HepG2 (cell line): ENCODE measurements around the gene LCN12. TPM values are rescaled to one million over a fixed set of nuclear protein-coding genes. Genes with fewer than 3 reads are reported as not detected.

Experiments
- ATAC-seq: fragments of 200-7000 bp; cut with Tn5 transposase; 3 replicates; pipeline ENCODE4 v1.9.1; 2020; ENCODE audit warnings: mild to moderate bottlenecking, moderate library complexity
- BruUV-seq: library from RNA; stranded (reverse); fragments of 400-500 nt; replicated peaks from 2 replicates; lab custom pipeline; 2021; lab: Mats Ljungman, UMichigan
- CTCF ChIA-PET: fragments of 300-600 bp; formaldehyde crosslinking; extraction: SDS; loops from one replicate; lab custom pipeline; 2021; ENCODE audit warnings: low total read pairs, inconsistent platforms, low intra/inter-chr PET ratio; lab: Yijun Ruan, JAX
- POLR2A ChIA-PET: fragments of 350-600 bp; sonication (Branson Sonifier 250); formaldehyde crosslinking; loops from one replicate; lab custom pipeline; 2020; ENCODE audit warnings: antibody characterized with exemption, inconsistent platforms; lab: Yijun Ruan, JAX
- DNase-seq: peaks from one replicate; pipeline ENCODE4 v3.0.0-alpha.2; 2015; ENCODE audit warnings: low spot score
- FAIRE-seq: peaks from 3 replicates; lab custom pipeline; 2011; peaks lifted over from hg19 to GRCh38; lab: Jason Lieb, UNC
- H2AFZ ChIP-seq: one replicate; pipeline ENCODE4 v1.6.1; 2011; ENCODE audit warnings: low read length, inconsistent platforms
- H3K27ac ChIP-seq: fragments of 300-600 bp; 3 replicates; pipeline ENCODE4 v1.8.0; 2011; ENCODE audit warnings: mixed run types, mild to moderate bottlenecking, mixed read lengths, low read length, inconsistent platforms; ENCODE audit not compliant: insufficient read depth; ENCODE audit errors: extremely low read length
- H3K27me3 ChIP-seq, 2 experiments: fragments of 200-600 bp in 1 of 2; 2 replicates in 1 of 2; 3 replicates in 1 of 2; pipeline versions ENCODE4 v1.6.0 to v1.8.0; 2011; ENCODE audit warnings: low read length in 2 of 2, mild to moderate bottlenecking in 2 of 2, moderate library complexity in 2 of 2, inconsistent platforms in 1 of 2; ENCODE audit not compliant: insufficient read depth in 2 of 2, control insufficient read depth in 1 of 2
- H3K36me3 ChIP-seq, 2 experiments: fragments of 200-600 bp in 1 of 2; replicated peaks in 1 of 2; 2 replicates in 1 of 2; 3 replicates in 1 of 2; pipeline versions ENCODE4 v1.5.1 to v1.8.0; 2011; ENCODE audit warnings: low read length in 2 of 2, inconsistent platforms in 1 of 2; ENCODE audit not compliant: insufficient read depth in 2 of 2, control insufficient read depth in 1 of 2
- H3K4me1 ChIP-seq: 2 replicates; pipeline ENCODE4 v1.5.1; 2012; ENCODE audit warnings: low read length, inconsistent platforms; ENCODE audit not compliant: insufficient read depth
- H3K4me2 ChIP-seq: 2 replicates; pipeline ENCODE4 v1.6.0; 2011; ENCODE audit warnings: low read depth, low read length, inconsistent platforms
- H3K4me3 ChIP-seq, 3 experiments: fragments of 200-600 bp in 1 of 3; sonication (generic), shearing (Covaris generic) in 1 of 3; replicated peaks in 1 of 3; 2 replicates each; pipeline ENCODE4 v1.5.1; 2011 to 2016; ENCODE audit warnings: low read length in 3 of 3, inconsistent platforms in 2 of 3, low read depth in 2 of 3, mild to moderate bottlenecking in 2 of 3, control low read depth in 1 of 3, mixed read lengths in 1 of 3; ENCODE audit not compliant: insufficient read depth in 1 of 3
- H3K79me2 ChIP-seq: one replicate; pipeline ENCODE4 v1.6.1; 2011; ENCODE audit warnings: low read length, inconsistent platforms; ENCODE audit not compliant: insufficient read depth
- H3K9ac ChIP-seq: 2 replicates; pipeline ENCODE4 v1.6.0; 2011; ENCODE audit warnings: mild to moderate bottlenecking, low read depth, low read length, inconsistent platforms; ENCODE audit not compliant: insufficient read depth
- H3K9me3 ChIP-seq: 2 replicates; pipeline ENCODE4 v1.5.1; 2012; ENCODE audit warnings: mild to moderate bottlenecking, low read length
- H4K20me1 ChIP-seq: 2 replicates; pipeline ENCODE4 v1.6.0; 2011; ENCODE audit warnings: inconsistent platforms, mild to moderate bottlenecking, low read length, moderate library complexity; ENCODE audit not compliant: insufficient read depth
- FOSL2 ChIP-seq: sonication (generic); formaldehyde crosslinking; IDR thresholded peaks from 2 replicates; pipeline ENCODE4 v1.4.0; 2020; ENCODE audit warnings: missing genetic modification reagents
- FOXC1 ChIP-seq: sonication (generic); formaldehyde crosslinking; IDR thresholded peaks from 2 replicates; pipeline ENCODE4 v1.8.0; 2022; ENCODE audit warnings: mild to moderate bottlenecking, missing genetic modification reagents, borderline replicate concordance
- GABPA ChIP-seq, 2 experiments: IDR thresholded peaks; 2 replicates each; pipeline ENCODE4 v1.6.1; 2011 to 2016; ENCODE audit warnings: low read depth in 2 of 2, low read length in 1 of 2, missing biosample characterization in 1 of 2, missing genetic modification characterization in 1 of 2
- HBP1 ChIP-seq: IDR thresholded peaks from 2 replicates; pipeline ENCODE4 v1.6.1; 2016; ENCODE audit warnings: low read depth, control low read depth
- HNF4A ChIP-seq: sonication (generic); formaldehyde crosslinking; IDR thresholded peaks from 2 replicates; pipeline ENCODE4 v1.4.0; 2020; ENCODE audit warnings: missing genetic modification reagents
- PHB2 ChIP-seq: fragments of 450-650 bp; IDR thresholded peaks from 2 replicates; pipeline ENCODE4 v1.6.1; 2018; ENCODE audit not compliant: partially characterized antibody
- TBX3 ChIP-seq: fragments of 450-650 bp; IDR thresholded peaks from 2 replicates; pipeline ENCODE4 v1.6.1; 2017; ENCODE audit warnings: antibody characterized with exemption, mild to moderate bottlenecking, inconsistent platforms, borderline replicate concordance
- YEATS2 ChIP-seq: sonication (generic); formaldehyde crosslinking; IDR thresholded peaks from 2 replicates; pipeline ENCODE4 v1.4.0; 2020; ENCODE audit warnings: missing genetic modification reagents, borderline replicate concordance
- ZNF225 ChIP-seq: sonication (generic); formaldehyde crosslinking; IDR thresholded peaks from 2 replicates; pipeline ENCODE4 v1.4.0; 2020; ENCODE audit warnings: mild to moderate bottlenecking, missing genetic modification reagents
- ZNF574 ChIP-seq: sonication (generic); formaldehyde crosslinking; IDR thresholded peaks from 2 replicates; pipeline ENCODE4 v1.4.0; 2020; ENCODE audit warnings: missing genetic modification reagents
- ZNF577 ChIP-seq: sonication (generic); formaldehyde crosslinking; IDR thresholded peaks from 2 replicates; pipeline ENCODE4 v1.4.0; 2020; ENCODE audit warnings: mild to moderate bottlenecking, low read depth, missing genetic modification reagents, borderline replicate concordance
- ZNF619 ChIP-seq: sonication (generic); formaldehyde crosslinking; IDR thresholded peaks from 2 replicates; pipeline ENCODE4 v1.4.0; 2020; ENCODE audit warnings: mild to moderate bottlenecking, missing genetic modification reagents
- ZNF780A ChIP-seq: sonication (generic); formaldehyde crosslinking; IDR thresholded peaks from 2 replicates; pipeline ENCODE4 v1.8.0; 2022; ENCODE audit warnings: mild to moderate bottlenecking, missing genetic modification reagents, moderate library complexity
- ZZZ3 ChIP-seq: sonication (generic); formaldehyde crosslinking; IDR thresholded peaks from 2 replicates; pipeline ENCODE4 v1.4.0; 2020; ENCODE audit warnings: missing genetic modification reagents, mild to moderate bottlenecking, borderline replicate concordance
- WGBS: methylation state at CpG from one replicate; pipeline ENCODE4 v1.1.6; 2017; ENCODE audit warnings: low lambda C conversion rate; 5-methylcytosine and 5-hydroxymethylcytosine counted together
- in situ Hi-C: cut with HindIII; loops from 2 replicates; pipeline ENCODE4 v1.10.0; 2017; ENCODE audit warnings: low pct_unique_long_range_greater_than_20kb; ENCODE audit not compliant: extremely low pct_ligation_motif_present
- intact Hi-C: fragments of 100-400 bp; cut with micrococcal nuclease; formaldehyde crosslinking; loops from one replicate; pipeline ENCODE4 v1.10.0; 2022; ENCODE audit not compliant: unreplicated experiment
- polyA plus RNA-seq, 8 experiments: library from polyadenylated mRNA; depleted of rRNA in 3 of 8; stranded (reverse) in 7 of 8; unstranded in 1 of 8; fragments of >200 nt; fragmentation: Illumina TruSeq in 4 of 8; extraction: Trizol in 4 of 8; gene quantifications; 2 replicates each; pipeline versions ENCODE4 v1.2.1 to v1.2.3, GENCODE V29; 2011 to 2016; ENCODE audit warnings: low read depth in 4 of 8, missing spikeins in 1 of 8, mixed read lengths in 1 of 8; ENCODE audit not compliant: insufficient read depth in 1 of 8
- total RNA-seq, 5 experiments: library from RNA; depleted of rRNA; stranded (reverse); fragments of >200 nt; fragmentation: Illumina TruSeq; extraction: Trizol; gene quantifications; 2 replicates each; pipeline ENCODE4 v1.2.3, GENCODE V29; 2016; ENCODE audit warnings: low read depth in 1 of 5
- TF ChIP-seq, protein P1 (sequence below): sonication (generic); formaldehyde crosslinking; IDR thresholded peaks from 2 replicates; pipeline ENCODE4 v1.4.0; 2020; ENCODE audit warnings: missing genetic modification reagents
- TF ChIP-seq, protein P2 (sequence below): sonication (generic); formaldehyde crosslinking; conservative IDR thresholded peaks from 2 replicates; pipeline ENCODE4 v1.8.0; 2022; ENCODE audit warnings: mild to moderate bottlenecking, moderate library complexity, missing genetic modification reagents

Gene LCN12
- total and polyA plus RNA-seq, 2 of the 13 experiments (the other 11 are each of a cell fraction or from before 2014, with no cell fraction given) = 3.4 to 6.9 TPM

DNA sequence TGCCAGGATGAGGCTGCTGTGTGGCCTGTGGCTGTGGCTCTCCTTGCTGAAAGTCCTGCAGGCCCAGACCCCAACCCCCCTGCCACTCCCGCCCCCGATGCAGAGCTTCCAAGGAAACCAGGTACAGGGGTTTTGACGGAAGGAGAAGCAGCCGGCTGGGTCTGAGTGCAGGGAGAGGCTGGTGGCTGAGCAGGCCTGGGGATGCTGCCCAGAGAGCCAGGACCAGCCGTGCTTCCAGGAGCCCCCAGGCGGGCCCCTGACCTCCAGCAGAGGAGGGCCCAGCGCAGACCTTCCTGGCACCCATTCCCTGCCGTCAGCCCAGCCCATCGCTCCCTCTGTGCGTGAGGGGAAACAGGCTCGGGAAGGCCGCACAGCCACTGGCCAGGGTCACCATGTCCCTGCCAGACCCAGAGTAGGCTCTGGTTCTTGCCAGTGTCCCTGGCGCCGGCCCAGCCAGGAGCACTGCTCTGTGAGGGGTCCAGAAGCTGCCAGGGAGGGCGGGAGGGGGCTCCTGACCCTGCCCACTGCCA lies 313 bp downstream of the LCN12 start:
- H3K9me3 ChIP-seq = no peaks in the 10 kb centered on the region
- no peaks in the 10 kb centered on the region for H3K27me3 ChIP-seq
- DNase-seq (no peak), FAIRE-seq (no peak), ATAC-seq (no peak)
- WGBS = 92% methylated on average over 2 of the region's 15 CpGs
- no peaks in the 10 kb centered on the region for H4K20me1 ChIP-seq
- H3K9ac ChIP-seq = no peak overlapping the region
- H3K4me1 ChIP-seq = peaks cover 32% of the 10 kb centered on the region
- no peak overlapping the region for H2AFZ ChIP-seq
- in situ Hi-C loops = no loop called here
- POLR2A ChIA-PET = no interaction called here
- TF ChIP-seq ZNF225 (CRISPR knock-in tag) = no peak
- no peak for TF ChIP-seq ZNF780A (CRISPR knock-in tag)
- no peak for TF ChIP-seq FOXC1
- TF ChIP-seq ZNF577 = no peak
- no peak for TF ChIP-seq HNF4A (CRISPR knock-in tag)
- TF ChIP-seq ZZZ3 = no peak
- no peak for TF ChIP-seq ZNF619 (CRISPR knock-in tag)
- TF ChIP-seq PHB2 = no peak
- TF ChIP-seq GABPA (IDR thresholded peaks at IDR 0.05; ENCODE audit: low read depth, low read length) = no peak
- TF ChIP-seq GABPA (CRISPR knock-in tag; IDR thresholded peaks at IDR 0.05; ENCODE audit: low read depth) = no peak
- TF ChIP-seq, protein P1, sequence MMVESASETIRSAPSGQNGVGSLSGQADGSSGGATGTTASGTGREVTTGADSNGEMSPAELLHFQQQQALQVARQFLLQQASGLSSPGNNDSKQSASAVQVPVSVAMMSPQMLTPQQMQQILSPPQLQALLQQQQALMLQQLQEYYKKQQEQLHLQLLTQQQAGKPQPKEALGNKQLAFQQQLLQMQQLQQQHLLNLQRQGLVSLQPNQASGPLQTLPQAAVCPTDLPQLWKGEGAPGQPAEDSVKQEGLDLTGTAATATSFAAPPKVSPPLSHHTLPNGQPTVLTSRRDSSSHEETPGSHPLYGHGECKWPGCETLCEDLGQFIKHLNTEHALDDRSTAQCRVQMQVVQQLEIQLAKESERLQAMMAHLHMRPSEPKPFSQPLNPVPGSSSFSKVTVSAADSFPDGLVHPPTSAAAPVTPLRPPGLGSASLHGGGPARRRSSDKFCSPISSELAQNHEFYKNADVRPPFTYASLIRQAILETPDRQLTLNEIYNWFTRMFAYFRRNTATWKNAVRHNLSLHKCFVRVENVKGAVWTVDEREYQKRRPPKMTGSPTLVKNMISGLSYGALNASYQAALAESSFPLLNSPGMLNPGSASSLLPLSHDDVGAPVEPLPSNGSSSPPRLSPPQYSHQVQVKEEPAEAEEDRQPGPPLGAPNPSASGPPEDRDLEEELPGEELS (CRISPR knock-in tag) = no peak
- TF ChIP-seq FOSL2 (CRISPR knock-in tag) = no peak
- no peak for TF ChIP-seq YEATS2 (CRISPR knock-in tag)
- no peak for TF ChIP-seq ZNF574 (CRISPR knock-in tag)
- no peak for TF ChIP-seq TBX3
- TF ChIP-seq, protein P2, sequence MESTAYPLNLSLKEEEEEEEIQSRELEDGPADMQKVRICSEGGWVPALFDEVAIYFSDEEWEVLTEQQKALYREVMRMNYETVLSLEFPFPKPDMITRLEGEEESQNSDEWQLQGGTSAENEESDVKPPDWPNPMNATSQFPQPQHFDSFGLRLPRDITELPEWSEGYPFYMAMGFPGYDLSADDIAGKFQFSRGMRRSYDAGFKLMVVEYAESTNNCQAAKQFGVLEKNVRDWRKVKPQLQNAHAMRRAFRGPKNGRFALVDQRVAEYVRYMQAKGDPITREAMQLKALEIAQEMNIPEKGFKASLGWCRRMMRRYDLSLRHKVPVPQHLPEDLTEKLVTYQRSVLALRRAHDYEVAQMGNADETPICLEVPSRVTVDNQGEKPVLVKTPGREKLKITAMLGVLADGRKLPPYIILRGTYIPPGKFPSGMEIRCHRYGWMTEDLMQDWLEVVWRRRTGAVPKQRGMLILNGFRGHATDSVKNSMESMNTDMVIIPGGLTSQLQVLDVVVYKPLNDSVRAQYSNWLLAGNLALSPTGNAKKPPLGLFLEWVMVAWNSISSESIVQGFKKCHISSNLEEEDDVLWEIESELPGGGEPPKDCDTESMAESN = no peak
- no peak for TF ChIP-seq HBP1
- H3K4me2 ChIP-seq = no peak overlapping the region
- H3K27ac ChIP-seq = no peak overlapping the region
- H3K4me3 ChIP-seq = no peak overlapping the region
- H3K36me3 ChIP-seq = no peaks in the 10 kb centered on the region
- BruUV-seq = no TSS peak
- CTCF ChIA-PET = no interaction called here
- H3K79me2 ChIP-seq = peaks cover 5% of the 10 kb centered on the region
- intact Hi-C loops = no loop called here
